WERI-Rb-1 (cell line): ENCODE measurements around the gene ISCA2.

Source experiments
- DNase-seq: peaks from one replicate; pipeline ENCODE4 v3.0.0-alpha.2; 2020
- H3K27ac ChIP-seq: fragments of 250-450 bp; sonication (Bioruptor Pico); 2 replicates; pipeline ENCODE4 v1.5.1; 2020; ENCODE audit warnings: mild to moderate bottlenecking, moderate library complexity
- H3K27me3 ChIP-seq: fragments of 250-450 bp; sonication (Bioruptor Pico); 2 replicates; pipeline ENCODE4 v1.5.1; 2021; ENCODE audit warnings: mild to moderate bottlenecking, low read depth, moderate library complexity; ENCODE audit not compliant: insufficient read depth, severe bottlenecking
- H3K36me3 ChIP-seq: fragments of 250-450 bp; sonication (Bioruptor Pico); 2 replicates; pipeline ENCODE4 v1.5.1; 2020; ENCODE audit warnings: mild to moderate bottlenecking, moderate library complexity
- H3K4me3 ChIP-seq: 2 replicates; pipeline ENCODE4 v1.5.1; 2011; ENCODE audit warnings: low read depth, mild to moderate bottlenecking, control low read depth, low read length
- H3K9me3 ChIP-seq: fragments of 250-450 bp; sonication (Bioruptor Pico); 2 replicates; pipeline ENCODE4 v1.5.1; 2021; ENCODE audit warnings: mild to moderate bottlenecking, moderate library complexity; ENCODE audit not compliant: severe bottlenecking
- CTCF ChIP-seq: IDR thresholded peaks from 2 replicates; pipeline ENCODE4 v1.5.1; 2011; ENCODE audit warnings: low read depth, mild to moderate bottlenecking, control low read depth, inconsistent platforms, low read length

The ISCA2 gene

DNA sequence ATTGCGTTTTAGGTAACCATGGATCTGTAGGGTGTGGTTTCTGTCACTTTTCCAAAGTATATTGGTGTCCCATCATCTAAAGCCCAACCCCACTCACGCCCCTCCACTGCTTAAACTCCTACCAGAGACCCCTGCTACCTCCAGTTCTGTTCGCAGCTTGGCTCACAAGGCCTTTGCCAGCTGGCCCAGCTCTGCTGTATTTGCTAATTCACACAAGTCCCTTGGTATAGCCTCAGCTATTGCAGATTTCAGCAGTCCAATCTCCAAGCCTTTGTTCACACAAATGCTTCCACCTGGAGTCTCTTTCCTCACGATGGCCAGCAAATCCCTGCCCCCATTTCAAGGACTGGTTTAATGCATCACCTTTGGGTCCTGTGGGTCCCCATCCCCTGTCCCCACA is 24.2 kb downstream of the ISCA2 start:
- DNase-seq = no peak
- TF ChIP-seq CTCF = no peak
- no peaks in the 10 kb centered on the region for H3K27me3 ChIP-seq

GRCh38 chr14:74518221-74518620 is 24.7 kb downstream of the ISCA2 start:
- TF ChIP-seq CTCF = no peak
- no peaks in the 10 kb centered on the region for H3K9me3 ChIP-seq
- H3K4me3 ChIP-seq = no peak overlapping the region
- H3K27me3 ChIP-seq = no peaks in the 10 kb centered on the region
- no peaks in the 10 kb centered on the region for H3K36me3 ChIP-seq
- no peak overlapping the region for H3K27ac ChIP-seq
- DNase-seq = peak; percentile 62

More for the DNA sequence above, 24.2 kb downstream of the ISCA2 start:
- Histone ChIP-seq H3K36me3 (no peaks in the 10 kb centered on the region), H3K4me3 (no peak overlapping the region), H3K27ac (no peak overlapping the region; the same call in 1 of the 2 replicates), H3K9me3 (no peaks in the 10 kb centered on the region)

DNA sequence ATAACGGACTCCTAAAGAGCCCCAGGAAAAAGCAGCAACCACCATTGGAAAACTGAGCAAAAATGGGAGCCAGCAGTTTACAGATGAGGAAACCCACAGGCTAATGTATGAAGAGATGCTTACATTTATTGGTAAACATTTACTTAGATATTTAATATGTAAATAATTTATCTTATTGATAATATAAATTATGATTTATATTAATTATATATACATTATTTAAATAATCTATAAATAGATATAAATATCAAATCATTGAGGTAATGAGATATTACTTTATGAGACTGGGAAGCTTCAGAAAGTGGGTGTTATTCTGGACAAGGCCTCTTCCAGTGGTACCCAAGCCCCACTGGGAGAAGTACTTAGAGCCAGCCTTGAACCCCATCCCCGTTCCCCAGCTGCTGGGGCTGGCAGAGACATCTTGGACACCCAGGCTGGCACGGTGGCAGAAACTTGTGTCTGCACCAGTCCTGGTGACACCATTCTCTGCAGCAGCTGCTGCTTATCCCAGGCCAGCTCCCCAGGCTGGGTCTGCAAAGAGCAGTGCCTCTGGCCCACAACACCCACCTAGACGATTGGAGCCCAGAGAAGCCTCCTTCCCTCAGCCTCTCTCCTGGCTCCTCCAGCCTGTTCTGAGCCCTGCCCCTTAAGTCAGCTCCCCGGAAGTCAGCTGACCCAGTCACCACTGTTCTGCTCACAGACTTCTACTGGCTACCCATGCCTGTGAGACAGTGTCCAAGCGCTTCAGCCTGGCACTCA is 25.9 kb downstream of the ISCA2 start:
- H3K27me3 ChIP-seq = no peaks in the 10 kb centered on the region
- TF ChIP-seq CTCF = no peak
- no peak overlapping the region for H3K4me3 ChIP-seq
- no peaks in the 10 kb centered on the region for H3K36me3 ChIP-seq
- H3K27ac ChIP-seq = no peak overlapping the region
- DNase-seq = no peak
- no peaks in the 10 kb centered on the region for H3K9me3 ChIP-seq

DNA sequence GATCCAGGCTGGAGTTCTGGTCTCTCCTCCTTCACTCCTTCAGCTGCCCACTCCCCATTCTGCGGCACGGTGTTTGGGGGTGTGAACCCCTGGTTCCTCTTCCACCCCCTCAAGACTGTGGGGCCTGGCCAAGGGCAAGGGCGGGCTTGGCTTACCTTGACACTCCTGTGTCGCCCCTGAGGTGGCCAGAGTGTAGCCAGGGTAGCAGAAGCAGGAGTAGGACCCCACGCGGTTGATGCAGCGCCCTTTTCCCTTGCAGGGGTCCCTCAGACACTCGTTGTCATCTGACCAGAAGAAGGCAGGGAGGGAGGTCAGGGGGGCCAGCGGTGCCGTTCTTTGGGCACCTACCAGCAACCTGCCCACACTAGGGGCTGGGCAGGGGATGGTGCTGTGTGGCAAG is 28.2 kb downstream of the ISCA2 start:
- no peak for TF ChIP-seq CTCF
- no peaks in the 10 kb centered on the region for H3K36me3 ChIP-seq

DNA sequence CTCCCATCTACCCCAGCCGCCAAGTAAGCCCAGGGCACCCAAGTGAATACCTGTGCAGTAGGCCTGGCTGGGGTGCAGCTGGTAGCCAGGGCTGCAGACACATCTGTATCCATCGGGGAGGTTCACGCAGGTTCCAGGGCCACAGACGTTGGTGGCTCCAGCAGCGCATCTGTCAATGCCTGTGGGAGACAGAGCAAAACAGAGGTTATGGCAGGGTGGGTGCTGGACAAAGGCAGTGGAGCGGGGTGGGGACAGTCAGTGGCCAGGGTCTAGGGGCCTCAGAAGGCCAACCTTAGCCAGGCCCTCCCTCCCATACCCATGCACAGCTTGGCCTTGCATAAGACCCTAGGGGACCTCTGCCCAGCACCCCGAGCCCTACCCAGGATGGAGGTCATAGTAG is 29.2 kb downstream of the ISCA2 start:
- H3K9me3 ChIP-seq = no peaks in the 10 kb centered on the region
- DNase-seq = no peak
- H3K36me3 ChIP-seq = no peaks in the 10 kb centered on the region
- H3K4me3 ChIP-seq = no peak overlapping the region
- TF ChIP-seq CTCF = no peak
- H3K27ac ChIP-seq = no peak overlapping the region
- H3K27me3 ChIP-seq = no peaks in the 10 kb centered on the region

More for the DNA sequence above, 28.2 kb downstream of the ISCA2 start:
- no peaks in the 10 kb centered on the region for H3K9me3 ChIP-seq
- H3K27ac ChIP-seq = no peak overlapping the region
- H3K4me3 ChIP-seq = no peak overlapping the region
- no peak for DNase-seq
- H3K27me3 ChIP-seq = no peaks in the 10 kb centered on the region
